K562 (cell line): ENCODE measurements around the gene TP53I13. TPM values are rescaled to one million over a fixed set of nuclear protein-coding genes. Genes with fewer than 3 reads are reported as not detected.

ENCODE experiments used
- ATAC-seq: fragments of 200-7000 bp; cut with Tn5 transposase; 3 replicates; pipeline ENCODE4 v1.9.1; 2020; ENCODE audit warnings: moderate library complexity
- BruUV-seq: library from RNA; stranded (reverse); fragments of 400-500 nt; replicated peaks from 2 replicates; lab custom pipeline; 2021; lab: Mats Ljungman, UMichigan
- CTCF ChIA-PET: fragments of 300-600 bp; formaldehyde crosslinking; extraction: SDS; loops from one replicate; lab custom pipeline; 2021; ENCODE audit warnings: low intra/inter-chr PET ratio; lab: Yijun Ruan, JAX
- POLR2A ChIA-PET: fragments of 300-600, 350-650 bp; sonication (Branson Sonifier 250); formaldehyde crosslinking; extraction: SDS; loops from one replicate; lab custom pipeline; 2021; ENCODE audit warnings: antibody characterized with exemption, inconsistent platforms; lab: Yijun Ruan, JAX
- DNase-seq, 4 experiments: peaks; one replicate each; pipeline versions ENCODE4 v3.0.0 to v3.0.0-alpha.2; 2011 to 2018; ENCODE audit warnings: low spot score in 3 of 4, mixed read lengths in 3 of 4; ENCODE audit errors: extremely low read depth in 1 of 4
- FAIRE-seq: peaks from 2 replicates; lab custom pipeline; 2011; peaks lifted over from hg19 to GRCh38; lab: Jason Lieb, UNC
- H2AFZ ChIP-seq: 2 replicates; pipeline ENCODE4 v1.6.0; 2011; ENCODE audit warnings: low read depth, low read length, control low read depth, inconsistent platforms
- H3K27ac ChIP-seq: fragments of 200-600 bp; 3 replicates; pipeline ENCODE4 v1.8.0; 2011; ENCODE audit warnings: low read depth, mild to moderate bottlenecking, control low read depth, inconsistent platforms, low read length, moderate library complexity, mixed read lengths; ENCODE audit errors: extremely low read depth
- H3K27me3 ChIP-seq, 2 experiments: fragments of 300-600 bp in 1 of 2; 2 replicates in 1 of 2; 3 replicates in 1 of 2; pipeline versions ENCODE4 v1.6.0 to v1.8.0; 2011; ENCODE audit warnings: inconsistent platforms in 2 of 2, low read length in 2 of 2, mild to moderate bottlenecking in 1 of 2, mixed read lengths in 1 of 2, moderate library complexity in 1 of 2; ENCODE audit not compliant: control insufficient read depth in 2 of 2, insufficient read depth in 2 of 2
- H3K36me3 ChIP-seq: fragments of 300-600 bp; 3 replicates; pipeline ENCODE4 v1.8.0; 2011; ENCODE audit warnings: mild to moderate bottlenecking, low read length, inconsistent platforms; ENCODE audit not compliant: control insufficient read depth, insufficient read depth
- H3K4me1 ChIP-seq, 2 experiments: fragments of 200-600 bp in 1 of 2; replicated peaks in 1 of 2; 2 replicates in 1 of 2; 3 replicates in 1 of 2; pipeline versions ENCODE4 v1.5.1 to v1.8.0; 2011; ENCODE audit warnings: inconsistent platforms in 2 of 2, low read length in 2 of 2, mild to moderate bottlenecking in 1 of 2, mixed read lengths in 1 of 2, moderate library complexity in 1 of 2; ENCODE audit not compliant: control insufficient read depth in 2 of 2, insufficient read depth in 2 of 2
- H3K4me2 ChIP-seq: 2 replicates; pipeline ENCODE4 v1.6.1; 2011; ENCODE audit warnings: low read length, control low read depth, inconsistent platforms, mixed read lengths; ENCODE audit not compliant: insufficient read depth
- H3K4me3 ChIP-seq: fragments of 200-600 bp; sonication (generic), shearing (Covaris generic); 2 replicates; pipeline ENCODE4 v1.5.1; 2016; ENCODE audit warnings: control low read depth, inconsistent platforms
- H3K79me2 ChIP-seq: fragments of 200-600 bp; 3 replicates; pipeline ENCODE4 v1.8.0; 2011; ENCODE audit warnings: low read length, inconsistent platforms; ENCODE audit not compliant: control insufficient read depth, insufficient read depth
- H3K9ac ChIP-seq, 2 experiments: 2 replicates each; pipeline versions ENCODE4 v1.6.0 to v1.6.1; 2011; ENCODE audit warnings: low read depth in 2 of 2, low read length in 2 of 2, control low read depth in 1 of 2, inconsistent platforms in 1 of 2, mild to moderate bottlenecking in 1 of 2, mixed read lengths in 1 of 2; ENCODE audit not compliant: insufficient read depth in 1 of 2
- H3K9me1 ChIP-seq: one replicate; pipeline ENCODE4 v1.6.0; 2011; ENCODE audit warnings: inconsistent platforms, mild to moderate bottlenecking, low read length, moderate library complexity; ENCODE audit not compliant: control insufficient read depth, insufficient read depth
- H3K9me3 ChIP-seq: replicated peaks from 2 replicates; pipeline ENCODE4 v1.5.1; 2011; ENCODE audit warnings: low read depth, low read length, inconsistent platforms; ENCODE audit not compliant: control insufficient read depth, insufficient read depth
- H4K20me1 ChIP-seq: replicated peaks from 2 replicates; pipeline ENCODE4 v1.6.1; 2011; ENCODE audit warnings: low read length, inconsistent platforms, mixed read lengths; ENCODE audit not compliant: control insufficient read depth, insufficient read depth
- CREB1 ChIP-seq, 2 experiments: sonication (generic) in 1 of 2; formaldehyde crosslinking in 1 of 2; IDR thresholded peaks; 2 replicates each; pipeline versions ENCODE4 v1.6.1 to v1.8.0; 2012 to 2022; ENCODE audit warnings: inconsistent platforms in 1 of 2, mild to moderate bottlenecking in 1 of 2, missing genetic modification reagents in 1 of 2, moderate library complexity in 1 of 2
- DNMT1 ChIP-seq: fragments of 450-650 bp; IDR thresholded peaks from 2 replicates; pipeline ENCODE4 v1.6.1; 2016; ENCODE audit warnings: antibody characterized with exemption, mild to moderate bottlenecking
- HDAC1 ChIP-seq, 2 experiments: fragments of 450-650 bp; IDR thresholded peaks; 2 replicates each; pipeline ENCODE4 v1.6.1; 2016 to 2017; ENCODE audit warnings: inconsistent platforms in 1 of 2, mild to moderate bottlenecking in 1 of 2, moderate library complexity in 1 of 2
- HDAC8 ChIP-seq: fragments of 450-650 bp; IDR thresholded peaks from 2 replicates; pipeline ENCODE4 v1.6.1; 2016; ENCODE audit warnings: mild to moderate bottlenecking, missing genetic modification characterization, moderate library complexity, missing compliant biosample characterization
- HNRNPUL1 ChIP-seq: fragments of 200-400 bp; formaldehyde crosslinking; IDR thresholded peaks from 2 replicates; pipeline ENCODE4 v1.6.1; 2017; ENCODE audit warnings: low read length
- KLF10 ChIP-seq: fragments of 250-450 bp; sonication (Bioruptor Pico); IDR thresholded peaks from 2 replicates; pipeline ENCODE4 v1.6.1; 2021; ENCODE audit warnings: matching md5 sums
- MCM7 ChIP-seq, 2 experiments: fragments of 450-650 bp; IDR thresholded peaks; 2 replicates each; pipeline ENCODE4 v1.6.1; 2016 to 2018
- MYBL2 ChIP-seq, 2 experiments: fragments of 450-650 bp in 1 of 2; sonication (generic) in 1 of 2; formaldehyde crosslinking in 1 of 2; IDR thresholded peaks; 2 replicates each; pipeline versions ENCODE4 v1.6.1 to v1.8.1; 2017 to 2022; ENCODE audit warnings: borderline replicate concordance in 1 of 2, inconsistent platforms in 1 of 2, low read depth in 1 of 2, mild to moderate bottlenecking in 1 of 2, missing genetic modification reagents in 1 of 2, moderate library complexity in 1 of 2
- NCOR1 ChIP-seq: fragments of 450-650 bp; IDR thresholded peaks from 2 replicates; pipeline ENCODE4 v1.6.1; 2016; ENCODE audit warnings: mild to moderate bottlenecking, moderate library complexity
- PYGO2 ChIP-seq: fragments of 450-650 bp; IDR thresholded peaks from 2 replicates; pipeline ENCODE4 v1.6.1; 2016; ENCODE audit warnings: mild to moderate bottlenecking, missing genetic modification characterization, moderate library complexity, missing compliant biosample characterization
- RBBP5 ChIP-seq: fragments of 200-600 bp; sonication (generic); IDR thresholded peaks from 2 replicates; pipeline ENCODE4 v1.6.1; 2012; ENCODE audit warnings: borderline replicate concordance, mild to moderate bottlenecking, low read length, control low read depth, inconsistent platforms; ENCODE audit not compliant: insufficient read depth, poor library complexity, severe bottlenecking
- RCOR1 ChIP-seq, 2 experiments: IDR thresholded peaks; 2 replicates each; pipeline ENCODE4 v1.6.1; 2012; ENCODE audit warnings: low read depth in 2 of 2, low read length in 2 of 2, borderline replicate concordance in 1 of 2, improper control_type of control experiment in 1 of 2
- RERE ChIP-seq: sonication (generic); formaldehyde crosslinking; IDR thresholded peaks from 2 replicates; pipeline ENCODE4 v1.8.0; 2023; ENCODE audit warnings: missing genetic modification reagents, mild to moderate bottlenecking, borderline replicate concordance
- TCFL5 ChIP-seq: fragments of 250-450 bp; sonication (Bioruptor Pico); conservative IDR thresholded peaks from 2 replicates; pipeline ENCODE4 v1.6.1; 2021; ENCODE audit warnings: mild to moderate bottlenecking, moderate library complexity, matching md5 sums
- ZNF583 ChIP-seq: fragments of 250-450 bp; sonication (Bioruptor Pico); IDR thresholded peaks from 2 replicates; pipeline ENCODE4 v1.4.0; 2020
- ZNF586 ChIP-seq: fragments of 450-650 bp; formaldehyde crosslinking; conservative IDR thresholded peaks from 2 replicates; pipeline ENCODE4 v1.4.0; 2020; ENCODE audit warnings: mild to moderate bottlenecking, moderate library complexity
- ZSCAN29 ChIP-seq: fragments of 450-650 bp; IDR thresholded peaks from 2 replicates; pipeline ENCODE4 v1.6.1; 2017
- WGBS: fragments of 100-300 bp; shearing (Covaris generic); methylation state at CpG from one replicate; pipeline ENCODE4 v1.1.6; 2016; ENCODE audit warnings: low coverage, mixed read lengths; ENCODE audit not compliant: insufficient coverage; ENCODE audit errors: missing lambda C conversion rate; 5-methylcytosine and 5-hydroxymethylcytosine counted together
- in situ Hi-C: fragments of 300-500 bp; cut with MboI; formaldehyde crosslinking; loops from 4 replicates; pipeline ENCODE4 v1.15.0; 2018; ENCODE audit warnings: inconsistent platforms, mixed read lengths
- intact Hi-C: fragments of 100-400 bp; cut with micrococcal nuclease; formaldehyde crosslinking; loops from 2 replicates; pipeline ENCODE4 v1.14.2; 2022
- polyA plus RNA-seq, 8 experiments: library from polyadenylated mRNA; depleted of rRNA in 4 of 8; stranded (reverse) in 5 of 8; unstranded in 3 of 8; fragments of >200 nt; fragmentation: Nextera tagmentation in 2 of 8; fragmentation: Illumina TruSeq in 1 of 8; extraction: Ambion mirVana in 2 of 8; extraction: Trizol in 1 of 8; gene quantifications; 2 replicates each; pipeline versions ENCODE4 v1.2.1 to v1.2.3, GENCODE V29; 2011 to 2014; ENCODE audit warnings: inconsistent platforms in 1 of 8, missing spikeins in 1 of 8
- total RNA-seq, 7 experiments: library from RNA; depleted of rRNA in 6 of 7; stranded (reverse); fragments of >200 nt in 6 of 7; fragmentation: Illumina TruSeq in 2 of 7; extraction: Trizol in 2 of 7; gene quantifications; 2 replicates each; pipeline versions ENCODE4 v1.2.1 to v1.2.3, GENCODE V29; 2011 to 2021; ENCODE audit warnings: low replicate concordance in 1 of 7

The TP53I13 gene
- total and polyA plus RNA-seq, 9 of the 15 experiments (the other 6 are each of a cell fraction or from before 2014, with no cell fraction given): 0.08 to 28.3 (median 9.1) TPM

- Histone ChIP-seq H3K79me2 (no peaks in the 10 kb centered on the region), H3K9me3 (no peaks in the 10 kb centered on the region), H3K36me3 (no peaks in the 10 kb centered on the region), H3K9ac (peak overlapping the region in 1 of 2 experiments; percentile 92; a peak in 2 of 4 replicates), H3K4me2 (peak overlapping the region; percentile 81), H3K4me3 (no peak overlapping the region), H2AFZ (peak overlapping the region; percentile 92; the same call in 1 of the 2 replicates), H3K4me1 (peaks cover 27 to 65% of the 10 kb centered on the region in 2 experiments), H3K27me3 (no peaks in the 10 kb centered on the region), H3K9me1 (no peaks in the 10 kb centered on the region), H4K20me1 (no peaks in the 10 kb centered on the region; the same call in 1 of the 2 replicates), H3K27ac (no peak overlapping the region)
- 82% methylated on average over 32 of the region's 32 CpGs for WGBS
- intact Hi-C loops (loop anchor here (10.0 kb wide), 1 partner anchor 472 kb away; no protein-coding TSS in a partner anchor), in situ Hi-C loops (no loop called here)
- no TSS peak for BruUV-seq
- ATAC-seq (no peak), DNase-seq (no peak), FAIRE-seq (peak; percentile 62)
- POLR2A ChIA-PET: interaction anchor here (0.6 to 1.9 kb wide), 4 partner anchors 23 to 273 kb away, joined by 3 to 4 read pairs (median 3); no protein-coding TSS in a partner anchor
- CTCF ChIA-PET: interaction anchor here (0.6 kb wide), 1 partner anchor 36 kb away, joined by 3 read pairs; no protein-coding TSS in a partner anchor
- no peak for TF ChIP-seq ZNF586 (CRISPR knock-in tag)
- no peak for TF ChIP-seq KLF10
- no peak for TF ChIP-seq NCOR1
- TF ChIP-seq RCOR1 (IDR thresholded peaks at IDR 0.05; ENCODE audit: borderline replicate concordance in 1 of 2, low read depth in 2 of 2, low read length in 2 of 2): no peak
- no peak for TF ChIP-seq MCM7 (IDR thresholded peaks at IDR 0.05)
- TF ChIP-seq RBBP5: no peak
- TF ChIP-seq PYGO2 (tag): no peak
- TF ChIP-seq HDAC8: no peak
- no peak for TF ChIP-seq HNRNPUL1
- TF ChIP-seq DNMT1: no peak
- no peak for TF ChIP-seq HDAC1 (IDR thresholded peaks at IDR 0.05)
- TF ChIP-seq ZNF583 (CRISPR knock-in tag): no peak
- TF ChIP-seq TCFL5 (CRISPR knock-in tag): no peak
- TF ChIP-seq ZSCAN29: no peak
- no peak for TF ChIP-seq CREB1 (IDR thresholded peaks at IDR 0.05)
- TF ChIP-seq CREB1 (CRISPR knock-in tag; IDR thresholded peaks at IDR 0.05): no peak
- TF ChIP-seq RERE (CRISPR knock-in tag): no peak
- no peak for TF ChIP-seq MYBL2 (IDR thresholded peaks at IDR 0.05; ENCODE audit: low read depth)
- TF ChIP-seq MYBL2 (CRISPR knock-in tag; IDR thresholded peaks at IDR 0.05; ENCODE audit: borderline replicate concordance): no peak
Observed at GRCh38 chr17:29616300-29617048, 48.0 kb downstream of the TP53I13 start.
